ENCODE data around the gene GPX2. TPM values are rescaled to one million over a fixed set of nuclear protein-coding genes. Genes with fewer than 3 reads are reported as not detected.

Gene GPX2
- total and polyA plus RNA-seq, 10 of the 15 experiments (the other 5 are each of a cell fraction or from before 2014, with no cell fraction given) = not detected

- no peak for FAIRE-seq
These were observed 24.4 kb upstream of the GPX2 start for GRCh38 chr14:64966976-64967375.

More at GRCh38 chr14:64966976-64967375, 24.4 kb upstream of the GPX2 start:
- BruUV-seq (replicated peaks) = no TSS peak
- ATAC-seq (no peak), DNase-seq (ENCODE audit: low read depth, low spot score) (no peak)
- Histone ChIP-seq H3K4me3 (no peak overlapping the region), H3K4me1 (ENCODE audit: control insufficient read depth, insufficient read depth, low read length) (no peaks in the 10 kb centered on the region), H3K36me3 (ENCODE audit: control insufficient read depth in 2 of 2, insufficient read depth in 2 of 2, low read length in 1 of 2) (no peaks in the 10 kb centered on the region), H4K20me1 (ENCODE audit: control insufficient read depth, insufficient read depth) (no peaks in the 10 kb centered on the region), H3K4me2 (ENCODE audit: control insufficient read depth, insufficient read depth) (no peak overlapping the region), H3K27me3 (replicated peaks in 1 of 2; ENCODE audit: control insufficient read depth in 2 of 2, insufficient read depth in 2 of 2, low read length in 1 of 2) (no peaks in the 10 kb centered on the region; a peak in 2 of 4 replicates), H3K79me2 (ENCODE audit: control insufficient read depth, insufficient read depth, low read length) (no peaks in the 10 kb centered on the region), H3K27ac (ENCODE audit: control insufficient read depth, insufficient read depth) (no peak overlapping the region), H3K9me3 (replicated peaks; ENCODE audit: control insufficient read depth, insufficient read depth, low read length) (no peaks in the 10 kb centered on the region), H3K9ac (ENCODE audit: control insufficient read depth, insufficient read depth, low read length) (no peak overlapping the region), H2AFZ (ENCODE audit: control insufficient read depth, low read depth, low read length) (no peak overlapping the region)
- in situ Hi-C loops (cut with MboI) (no loop called here), intact Hi-C loops (cut with micrococcal nuclease; ENCODE audit: unreplicated experiment) (no loop called here)
- TF ChIP-seq FOXK2 (IDR thresholded peaks at IDR 0.05) (no peak), ASH2L (IDR thresholded peaks at IDR 0.05; ENCODE audit: borderline replicate concordance, low read depth) (no peak), IKZF1 (conservative IDR thresholded peaks at IDR 0.05) (no peak), YBX1 (IDR thresholded peaks at IDR 0.05) (no peak), SMAD5 (IDR thresholded peaks at IDR 0.05; ENCODE audit: low read depth) (no peak), MEF2A (IDR thresholded peaks at IDR 0.05; ENCODE audit: insufficient read depth, low read depth, low read length) (no peak), MEF2B (IDR thresholded peaks at IDR 0.05; ENCODE audit: partially characterized antibody, poor library complexity, severe bottlenecking) (no peak), E4F1 (IDR thresholded peaks at IDR 0.05; ENCODE audit: borderline replicate concordance, partially characterized antibody) (no peak), RAD21 (IDR thresholded peaks at IDR 0.05; ENCODE audit: insufficient read depth, low read depth, low read length) (no peak)
- RAD21 ChIA-PET (ENCODE audit: unreplicated experiment) = no interaction called here
- 76% methylated on average over 2 of the region's 2 CpGs for WGBS (ENCODE audit: insufficient coverage, insufficient replicate concordance, low lambda C conversion rate, missing lambda C conversion rate)
- SMC1A ChIA-PET (ENCODE audit: uncharacterized antibody, unreplicated experiment) = interaction anchor here (2.1 kb wide), 1 partner anchor 11 kb away, joined by 6 read pairs; no protein-coding TSS in a partner anchor
- CTCF ChIA-PET = interaction anchor here (2.1 kb wide), 1 partner anchor 18 kb away, joined by 7 read pairs; no protein-coding TSS in a partner anchor
- POLR2A ChIA-PET = interaction anchor here (0.6 kb wide), 1 partner anchor 44 kb away, joined by 5 read pairs; no protein-coding TSS in a partner anchor

All from GM12878 (cell line).